Measurements from ENCODE around the gene SPATS2L. TPM values are rescaled to one million over a fixed set of nuclear protein-coding genes. Genes with fewer than 3 reads are reported as not detected.

SPATS2L gene
- total RNA-seq, 1 donor from 2014 or later, result 79.9 TPM

DNA sequence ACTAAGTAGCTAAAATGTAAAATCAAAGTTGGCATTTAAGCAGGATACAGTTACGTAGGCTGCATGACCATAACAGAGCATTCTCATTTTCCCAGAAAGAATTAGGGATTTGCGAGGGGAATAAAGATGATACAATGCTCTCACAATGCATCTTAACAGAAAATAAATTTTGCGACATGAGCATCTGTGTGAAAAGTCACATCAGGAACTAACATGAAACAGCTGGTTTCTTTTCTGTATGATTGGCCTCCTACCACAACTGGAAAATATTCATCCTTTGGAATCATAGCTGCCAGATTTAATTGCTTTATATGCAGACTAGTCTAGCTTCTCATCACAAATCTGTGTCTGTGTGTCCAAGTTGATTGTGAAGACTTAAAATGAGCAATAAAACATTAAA lies 137.4 kb downstream of the SPATS2L start:
- Histone ChIP-seq H3K9me3 (ENCODE audit: control insufficient read depth in 3 of 3, low read length in 3 of 3) (no peaks in the 10 kb centered on the region), H3K4me1 (ENCODE audit: control insufficient read depth in 3 of 3, insufficient read depth in 3 of 3, low read length in 3 of 3) (no peaks in the 10 kb centered on the region), H3K4me3 (ENCODE audit: low read length in 3 of 3) (no peak overlapping the region), H3K27me3 (ENCODE audit: control insufficient read depth in 3 of 3, insufficient read depth in 3 of 3, low read length in 3 of 3) (no peaks in the 10 kb centered on the region), H3K36me3 (ENCODE audit: control insufficient read depth in 3 of 3, insufficient read depth in 3 of 3, low read length in 3 of 3) (peaks cover 0 to 17% (median 0%) of the 10 kb centered on the region in 3 donors), H3K27ac (ENCODE audit: low read depth, low read length) (no peak overlapping the region), H3K9ac (ENCODE audit: low read depth in 1 of 3, low read length in 3 of 3) (no peak overlapping the region)

DNA sequence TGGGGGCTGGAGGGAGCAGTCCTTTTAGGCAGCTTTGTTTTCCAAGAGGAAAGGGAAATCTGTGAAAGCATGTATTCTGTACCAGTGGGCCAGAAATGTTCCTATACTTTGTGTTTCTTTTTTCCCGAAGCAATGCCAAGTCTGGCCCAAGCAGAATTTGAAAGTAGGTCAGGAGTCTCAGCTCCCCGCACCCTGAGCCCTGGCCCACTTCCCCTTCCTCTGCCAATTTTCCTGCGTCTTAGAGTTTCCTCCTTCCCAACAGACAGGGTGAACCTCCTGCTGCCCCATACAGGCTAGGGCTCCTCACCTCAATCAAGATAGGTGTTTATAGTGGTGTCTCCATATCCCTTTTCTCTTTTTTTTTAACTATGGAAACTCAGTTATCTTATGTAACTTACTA lies 138.0 kb downstream of the SPATS2L start:
- H3K27ac ChIP-seq (ENCODE audit: low read depth, low read length), result no peak overlapping the region
- no peaks in the 10 kb centered on the region for H3K27me3 ChIP-seq (ENCODE audit: control insufficient read depth in 3 of 3, insufficient read depth in 3 of 3, low read length in 3 of 3)
- H3K9ac ChIP-seq (ENCODE audit: low read depth in 1 of 3, low read length in 3 of 3), result no peak overlapping the region
- no peak overlapping the region for H3K4me3 ChIP-seq (ENCODE audit: low read length in 3 of 3)
- peaks cover 0 to 17% (median 0%) of the 10 kb centered on the region in 3 donors for H3K36me3 ChIP-seq (ENCODE audit: control insufficient read depth in 3 of 3, insufficient read depth in 3 of 3, low read length in 3 of 3)
- no peaks in the 10 kb centered on the region for H3K9me3 ChIP-seq (ENCODE audit: control insufficient read depth in 3 of 3, low read length in 3 of 3)
- H3K4me1 ChIP-seq (ENCODE audit: control insufficient read depth in 3 of 3, insufficient read depth in 3 of 3, low read length in 3 of 3), result no peaks in the 10 kb centered on the region

- Histone ChIP-seq H3K4me1 (ENCODE audit: control insufficient read depth in 3 of 3, insufficient read depth in 3 of 3, low read length in 3 of 3) (no peaks in the 10 kb centered on the region), H3K36me3 (ENCODE audit: control insufficient read depth in 3 of 3, insufficient read depth in 3 of 3, low read length in 3 of 3) (peaks cover 0 to 19% (median 0%) of the 10 kb centered on the region in 3 donors), H3K27ac (ENCODE audit: low read depth, low read length) (no peak overlapping the region), H3K4me3 (ENCODE audit: low read length in 3 of 3) (no peak overlapping the region), H3K27me3 (ENCODE audit: control insufficient read depth in 3 of 3, insufficient read depth in 3 of 3, low read length in 3 of 3) (no peaks in the 10 kb centered on the region), H3K9ac (ENCODE audit: low read depth in 1 of 3, low read length in 3 of 3) (no peak overlapping the region), H3K9me3 (ENCODE audit: control insufficient read depth in 3 of 3, low read length in 3 of 3) (no peaks in the 10 kb centered on the region)
Measured at GRCh38 chr2:200445284-200445683, 138.8 kb downstream of the SPATS2L start.

- Histone ChIP-seq H3K27me3 (ENCODE audit: control insufficient read depth in 3 of 3, insufficient read depth in 3 of 3, low read length in 3 of 3) (no peaks in the 10 kb centered on the region), H3K4me3 (ENCODE audit: low read length in 3 of 3) (no peak overlapping the region), H3K4me1 (ENCODE audit: control insufficient read depth in 3 of 3, insufficient read depth in 3 of 3, low read length in 3 of 3) (no peaks in the 10 kb centered on the region), H3K9ac (ENCODE audit: low read depth in 1 of 3, low read length in 3 of 3) (no peak overlapping the region), H3K36me3 (ENCODE audit: control insufficient read depth in 3 of 3, insufficient read depth in 3 of 3, low read length in 3 of 3) (peaks cover 0 to 13% (median 0%) of the 10 kb centered on the region in 3 donors), H3K9me3 (ENCODE audit: control insufficient read depth in 3 of 3, low read length in 3 of 3) (no peaks in the 10 kb centered on the region), H3K27ac (ENCODE audit: low read depth, low read length) (no peak overlapping the region)
Measured at GRCh38 chr2:200446612-200447011, 140.1 kb downstream of the SPATS2L start.

- H3K4me3 ChIP-seq (ENCODE audit: low read length in 3 of 3), result no peak overlapping the region
- no peaks in the 10 kb centered on the region for H3K9me3 ChIP-seq (ENCODE audit: control insufficient read depth in 3 of 3, low read length in 3 of 3)
- H3K9ac ChIP-seq (ENCODE audit: low read depth in 1 of 3, low read length in 3 of 3), result no peak overlapping the region
- H3K36me3 ChIP-seq (ENCODE audit: control insufficient read depth in 3 of 3, insufficient read depth in 3 of 3, low read length in 3 of 3), result peaks cover 0 to 12% (median 0%) of the 10 kb centered on the region in 3 donors
- no peaks in the 10 kb centered on the region for H3K4me1 ChIP-seq (ENCODE audit: control insufficient read depth in 3 of 3, insufficient read depth in 3 of 3, low read length in 3 of 3)
- H3K27ac ChIP-seq (ENCODE audit: low read depth, low read length), result no peak overlapping the region
- H3K27me3 ChIP-seq (ENCODE audit: control insufficient read depth in 3 of 3, insufficient read depth in 3 of 3, low read length in 3 of 3), result no peaks in the 10 kb centered on the region
Measured at GRCh38 chr2:200447139-200447855, 140.8 kb downstream of the SPATS2L start.

- Histone ChIP-seq H3K4me1 (ENCODE audit: control insufficient read depth in 3 of 3, insufficient read depth in 3 of 3, low read length in 3 of 3) (no peaks in the 10 kb centered on the region), H3K36me3 (ENCODE audit: control insufficient read depth in 3 of 3, insufficient read depth in 3 of 3, low read length in 3 of 3) (peaks cover 0 to 12% (median 0%) of the 10 kb centered on the region in 3 donors), H3K9ac (ENCODE audit: low read depth in 1 of 3, low read length in 3 of 3) (no peak overlapping the region), H3K4me3 (ENCODE audit: low read length in 3 of 3) (no peak overlapping the region), H3K9me3 (ENCODE audit: control insufficient read depth in 3 of 3, low read length in 3 of 3) (no peaks in the 10 kb centered on the region), H3K27me3 (ENCODE audit: control insufficient read depth in 3 of 3, insufficient read depth in 3 of 3, low read length in 3 of 3) (no peaks in the 10 kb centered on the region), H3K27ac (ENCODE audit: low read depth, low read length) (no peak overlapping the region)
Measured at GRCh38 chr2:200448455-200448854, 142.0 kb downstream of the SPATS2L start.

DNA sequence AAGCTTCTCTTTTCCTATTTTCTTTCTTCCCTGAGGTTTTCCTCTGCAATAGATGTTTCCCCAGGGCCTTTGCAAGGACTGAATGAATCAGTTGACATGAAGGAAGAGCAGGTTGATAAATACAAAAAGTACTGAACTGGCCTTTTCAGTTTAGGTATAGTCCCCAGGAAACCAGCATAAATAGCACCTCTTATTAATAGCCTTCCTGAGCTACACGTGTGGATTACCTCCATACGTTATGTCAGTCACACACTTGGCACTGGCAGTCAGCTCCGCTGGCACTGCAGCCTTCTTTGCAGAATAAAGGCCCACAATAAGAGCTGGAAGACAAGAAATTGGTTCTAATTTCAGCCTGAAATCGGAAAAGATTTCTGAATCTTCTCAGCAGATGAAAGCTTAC lies 142.7 kb downstream of the SPATS2L start:
- Histone ChIP-seq H3K9me3 (ENCODE audit: control insufficient read depth in 3 of 3, low read length in 3 of 3) (no peaks in the 10 kb centered on the region), H3K27me3 (ENCODE audit: control insufficient read depth in 3 of 3, insufficient read depth in 3 of 3, low read length in 3 of 3) (no peaks in the 10 kb centered on the region), H3K4me3 (ENCODE audit: low read length in 3 of 3) (no peak overlapping the region), H3K9ac (ENCODE audit: low read depth in 1 of 3, low read length in 3 of 3) (no peak overlapping the region), H3K36me3 (ENCODE audit: control insufficient read depth in 3 of 3, insufficient read depth in 3 of 3, low read length in 3 of 3) (peaks cover 0 to 12% (median 0%) of the 10 kb centered on the region in 3 donors), H3K4me1 (ENCODE audit: control insufficient read depth in 3 of 3, insufficient read depth in 3 of 3, low read length in 3 of 3) (no peaks in the 10 kb centered on the region), H3K27ac (ENCODE audit: low read depth, low read length) (no peak overlapping the region)

- Histone ChIP-seq H3K9ac (ENCODE audit: low read depth in 1 of 3, low read length in 3 of 3) (no peak overlapping the region), H3K9me3 (ENCODE audit: control insufficient read depth in 3 of 3, low read length in 3 of 3) (no peaks in the 10 kb centered on the region), H3K4me3 (ENCODE audit: low read length in 3 of 3) (no peak overlapping the region), H3K36me3 (ENCODE audit: control insufficient read depth in 3 of 3, insufficient read depth in 3 of 3, low read length in 3 of 3) (peaks cover 0 to 12% (median 0%) of the 10 kb centered on the region in 3 donors), H3K27me3 (ENCODE audit: control insufficient read depth in 3 of 3, insufficient read depth in 3 of 3, low read length in 3 of 3) (no peaks in the 10 kb centered on the region), H3K27ac (ENCODE audit: low read depth, low read length) (no peak overlapping the region), H3K4me1 (ENCODE audit: control insufficient read depth in 3 of 3, insufficient read depth in 3 of 3, low read length in 3 of 3) (peaks cover 1 to 2% (median 1%) of the 10 kb centered on the region in 3 donors)
Measured at GRCh38 chr2:200450288-200450687, 143.8 kb downstream of the SPATS2L start.

DNA sequence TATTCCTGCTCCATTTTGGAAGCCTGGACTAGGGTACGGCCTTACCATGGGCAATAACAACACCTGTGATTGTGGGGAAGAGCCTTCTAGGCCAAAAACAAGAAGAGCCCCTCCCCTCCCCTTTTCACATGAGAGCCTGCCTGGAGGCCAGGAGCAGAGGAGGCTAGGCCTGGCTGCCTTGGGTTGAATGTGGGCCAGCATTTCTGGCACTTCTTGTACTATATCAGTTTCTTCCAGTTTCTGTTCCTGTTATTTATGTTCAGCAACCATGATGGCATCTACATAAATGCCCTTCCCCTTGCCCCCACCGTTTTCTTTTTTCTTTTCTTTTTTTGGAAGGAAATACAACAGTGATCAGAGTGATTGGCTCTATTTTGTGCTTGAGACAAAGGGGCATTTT lies 145.0 kb downstream of the SPATS2L start:
- Histone ChIP-seq H3K36me3 (ENCODE audit: control insufficient read depth in 3 of 3, insufficient read depth in 3 of 3, low read length in 3 of 3) (peaks cover 0 to 8% (median 0%) of the 10 kb centered on the region in 3 donors), H3K4me1 (ENCODE audit: control insufficient read depth in 3 of 3, insufficient read depth in 3 of 3, low read length in 3 of 3) (peaks cover 9 to 11% (median 11%) of the 10 kb centered on the region in 3 donors), H3K27me3 (ENCODE audit: control insufficient read depth in 3 of 3, insufficient read depth in 3 of 3, low read length in 3 of 3) (no peaks in the 10 kb centered on the region), H3K9ac (ENCODE audit: low read depth in 1 of 3, low read length in 3 of 3) (no peak overlapping the region), H3K4me3 (ENCODE audit: low read length in 3 of 3) (no peak overlapping the region), H3K27ac (ENCODE audit: low read depth, low read length) (no peak overlapping the region), H3K9me3 (ENCODE audit: control insufficient read depth in 3 of 3, low read length in 3 of 3) (no peaks in the 10 kb centered on the region)

DNA sequence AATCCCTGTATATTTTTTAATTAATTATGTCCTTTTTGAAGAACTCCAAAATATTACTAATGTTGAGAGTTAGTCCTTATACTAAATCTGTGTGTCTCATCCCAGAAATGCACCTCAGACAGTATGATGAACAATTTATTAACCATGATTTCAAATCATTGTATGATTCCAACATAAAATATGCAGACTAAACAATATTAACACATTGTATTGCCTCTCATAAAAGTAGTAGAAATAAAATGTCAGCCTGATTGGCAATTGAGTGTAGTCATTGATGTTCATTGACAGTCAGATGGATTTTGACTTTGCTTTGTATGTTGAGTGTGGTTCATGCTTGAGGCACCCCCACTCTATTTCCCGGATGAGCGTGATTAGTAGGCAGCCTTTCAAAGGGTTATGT lies 145.9 kb downstream of the SPATS2L start:
- H3K27ac ChIP-seq (ENCODE audit: low read depth, low read length), result no peak overlapping the region
- H3K27me3 ChIP-seq (ENCODE audit: control insufficient read depth in 3 of 3, insufficient read depth in 3 of 3, low read length in 3 of 3), result no peaks in the 10 kb centered on the region
- H3K4me3 ChIP-seq (ENCODE audit: low read length in 3 of 3), result no peak overlapping the region
- no peaks in the 10 kb centered on the region for H3K9me3 ChIP-seq (ENCODE audit: control insufficient read depth in 3 of 3, low read length in 3 of 3)
- H3K9ac ChIP-seq (ENCODE audit: low read depth in 1 of 3, low read length in 3 of 3), result no peak overlapping the region
- H3K36me3 ChIP-seq (ENCODE audit: control insufficient read depth in 3 of 3, insufficient read depth in 3 of 3, low read length in 3 of 3), result peaks cover 0 to 8% (median 0%) of the 10 kb centered on the region in 3 donors
- peaks cover 9 to 13% (median 11%) of the 10 kb centered on the region in 3 donors for H3K4me1 ChIP-seq (ENCODE audit: control insufficient read depth in 3 of 3, insufficient read depth in 3 of 3, low read length in 3 of 3)

All from skeletal muscle tissue (tissue), 4 donors.